Activated T-cell treated with anti-CD3 and anti-CD28 coated beads for 4 hours (primary cell): ENCODE results near the gene TMEM100.

Experiments
- DNase-seq: peaks from one replicate; pipeline ENCODE4 v3.0.0-alpha.2; 2020

The TMEM100 gene

DNA sequence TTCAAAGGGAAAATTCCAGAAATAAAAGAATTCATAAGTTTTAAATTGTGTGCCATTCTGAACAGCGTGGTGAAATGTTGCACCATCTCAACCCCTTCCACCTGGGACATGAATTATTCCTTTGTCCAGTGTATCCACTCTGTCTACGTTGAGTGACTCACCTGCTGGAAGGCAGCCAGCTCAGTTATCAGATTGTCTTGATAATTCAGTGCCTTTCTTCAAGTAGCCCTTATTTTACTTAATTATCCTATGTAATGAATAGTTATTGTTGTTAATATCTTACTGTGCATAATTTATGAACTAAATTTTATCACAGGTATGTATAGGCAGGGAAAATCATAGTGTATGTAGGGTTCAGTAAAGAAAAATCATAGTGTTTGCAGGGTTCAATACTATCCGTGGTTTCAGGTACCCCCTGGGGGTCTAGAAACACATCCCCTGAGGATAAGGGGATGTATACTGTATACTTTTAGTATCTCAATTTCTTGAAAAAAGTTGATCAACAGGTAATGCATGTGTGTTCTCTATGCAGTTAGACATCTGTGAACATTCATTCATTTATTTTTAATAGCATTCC, 20.5 kb upstream of the TMEM100 start:
- DNase-seq: no peak

GRCh38 chr17:55742272-55743102, 19.8 kb upstream of the TMEM100 start:
- no peak for DNase-seq

GRCh38 chr17:55741356-55741700, 18.7 kb upstream of the TMEM100 start:
- no peak for DNase-seq

DNA sequence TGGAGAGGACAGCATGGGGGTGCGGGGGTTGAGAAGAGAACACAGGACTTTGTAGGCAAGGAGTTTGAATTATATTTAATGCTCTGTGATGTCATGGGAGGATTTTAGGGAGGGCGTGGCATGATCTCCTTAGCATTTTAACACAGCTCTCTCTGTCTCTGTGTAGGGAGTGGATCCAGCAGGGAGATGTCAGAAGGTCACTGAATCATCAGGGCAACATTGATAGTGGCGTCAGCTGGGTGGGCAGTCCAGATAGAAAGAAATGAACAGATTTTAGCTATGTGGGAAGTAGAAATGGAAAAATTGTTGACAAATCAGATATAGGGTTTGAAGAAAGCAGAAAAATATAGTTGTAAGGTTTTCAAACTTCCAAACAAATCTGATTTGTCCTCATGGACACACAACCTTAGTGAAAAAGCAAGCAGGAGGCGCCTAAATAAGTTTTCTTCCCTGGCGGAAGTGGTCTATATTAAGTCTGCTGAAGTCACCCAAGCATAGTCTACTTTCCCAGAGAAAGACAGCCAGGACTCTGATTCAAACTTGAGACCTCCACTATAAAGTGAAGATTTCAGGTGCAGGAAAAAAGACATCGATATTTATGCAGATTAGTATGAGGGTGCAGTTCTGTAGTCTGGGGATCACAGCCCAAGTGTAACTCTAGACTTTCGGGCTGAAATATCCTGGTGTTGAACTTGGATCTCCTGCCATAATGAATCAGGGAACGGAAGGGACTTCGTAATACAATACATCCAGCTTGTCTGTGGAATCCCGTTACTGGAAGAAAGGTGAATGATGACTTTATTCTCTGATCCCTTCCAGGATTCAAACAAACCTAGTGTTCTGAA, 18.1 kb upstream of the TMEM100 start:
- no peak for DNase-seq

DNA sequence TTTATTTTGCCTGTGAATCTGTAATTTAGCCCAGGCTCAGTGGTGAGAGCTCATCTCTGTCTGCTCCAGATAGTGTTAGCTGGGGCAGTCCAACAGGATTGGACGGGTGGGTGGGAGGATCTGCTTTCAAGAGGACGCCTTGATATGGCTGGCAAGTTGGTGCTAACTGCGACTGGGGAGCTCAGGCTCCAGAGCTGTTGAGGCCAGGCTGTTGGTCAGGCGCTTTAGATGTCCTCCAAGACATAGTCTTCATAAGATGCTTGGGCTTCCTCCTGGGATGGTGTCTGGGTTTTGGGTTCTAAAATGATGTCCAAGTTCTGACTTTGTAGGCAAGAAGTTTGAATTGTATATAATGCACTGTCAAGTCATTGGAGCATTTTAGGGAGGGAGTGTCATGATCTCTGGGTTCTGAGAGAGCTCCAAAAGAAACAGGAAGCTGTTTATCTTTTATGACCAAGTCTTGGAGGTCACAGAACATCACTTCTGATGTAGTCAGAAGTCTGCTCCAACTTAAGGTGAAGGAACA, 15.4 kb upstream of the TMEM100 start:
- no peak for DNase-seq

- DNase-seq: peak; percentile 17
Measured at GRCh38 chr17:55735731-55736405, 13.2 kb upstream of the TMEM100 start.

GRCh38 chr17:55734128-55734781, 11.6 kb upstream of the TMEM100 start:
- no peak for DNase-seq

DNA sequence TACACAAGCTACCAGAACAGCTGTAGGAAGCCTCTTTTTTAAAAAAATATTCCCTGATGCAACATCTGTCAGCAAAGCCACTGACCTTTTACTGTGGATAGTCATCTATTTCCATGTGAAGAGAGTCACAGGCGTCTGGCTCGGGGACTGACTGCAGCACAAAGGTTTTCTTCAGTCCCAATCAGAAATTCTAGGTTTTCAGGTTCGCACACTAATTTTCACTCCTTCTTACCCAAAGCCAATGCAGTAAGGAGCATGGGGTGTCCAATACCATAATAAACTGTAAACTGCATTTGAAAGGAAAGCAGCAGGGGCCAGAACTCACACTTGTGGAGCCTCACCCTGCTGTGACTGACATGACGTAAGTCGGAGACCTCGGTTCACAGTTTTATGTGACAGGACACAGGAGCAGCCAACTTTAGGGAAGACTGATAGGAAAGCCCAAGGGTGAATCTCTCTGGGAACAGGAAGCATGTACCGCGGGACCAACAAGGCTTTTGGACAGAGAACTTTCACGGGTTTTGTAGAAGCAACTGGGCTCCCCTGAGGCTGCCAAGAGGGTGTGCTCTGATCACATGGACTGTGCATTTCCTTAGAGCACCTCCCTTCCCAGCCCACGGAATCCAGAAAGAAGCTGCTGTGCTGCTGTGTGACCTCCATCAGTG, 9.1 kb upstream of the TMEM100 start:
- DNase-seq: no peak

- DNase-seq: no peak
Measured at GRCh38 chr17:55730808-55731207, 8.1 kb upstream of the TMEM100 start.

GRCh38 chr17:55730380-55730779, 7.7 kb upstream of the TMEM100 start:
- no peak for DNase-seq

DNA sequence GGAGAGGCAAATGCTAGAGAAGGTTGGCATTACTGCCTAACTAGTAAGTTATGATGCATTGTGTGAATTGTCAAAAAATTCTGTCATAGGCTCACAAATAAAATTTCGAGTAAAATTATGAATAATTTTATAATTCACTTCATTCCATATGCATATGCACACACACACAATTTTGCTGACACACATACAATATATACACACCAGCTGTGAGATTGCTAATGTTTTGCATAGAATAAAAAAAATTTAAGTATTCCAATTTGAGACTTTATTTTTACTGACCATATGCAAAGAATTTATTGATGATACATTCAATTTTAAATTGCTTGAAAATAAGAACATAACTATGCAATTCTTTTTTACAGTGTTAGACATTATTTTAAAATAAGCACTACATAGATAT, 6.8 kb upstream of the TMEM100 start:
- DNase-seq: no peak

GRCh38 chr17:55728833-55729232, 6.2 kb upstream of the TMEM100 start:
- no peak for DNase-seq

- no peak for DNase-seq
Measured at GRCh38 chr17:55728361-55728760, 5.7 kb upstream of the TMEM100 start.

DNA sequence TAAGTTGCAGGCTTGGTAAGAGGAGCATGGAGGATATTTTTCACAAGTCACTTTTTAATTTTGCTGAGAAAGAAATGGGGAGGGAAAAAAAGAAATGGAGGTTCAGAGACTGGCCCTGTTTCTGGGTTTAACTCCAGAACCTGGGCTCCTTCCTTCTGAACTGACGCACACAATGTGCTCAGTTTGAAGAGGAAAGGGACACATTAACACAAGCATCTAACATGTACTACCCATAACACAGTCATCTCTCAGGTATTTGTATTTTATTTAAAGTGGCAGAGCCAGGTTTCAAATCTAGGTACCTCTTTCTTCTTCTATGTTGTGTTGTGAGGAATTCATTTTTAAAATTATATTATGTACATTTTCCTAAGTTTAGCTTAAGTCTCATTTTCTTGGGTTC, 5.3 kb upstream of the TMEM100 start:
- no peak for DNase-seq

DNA sequence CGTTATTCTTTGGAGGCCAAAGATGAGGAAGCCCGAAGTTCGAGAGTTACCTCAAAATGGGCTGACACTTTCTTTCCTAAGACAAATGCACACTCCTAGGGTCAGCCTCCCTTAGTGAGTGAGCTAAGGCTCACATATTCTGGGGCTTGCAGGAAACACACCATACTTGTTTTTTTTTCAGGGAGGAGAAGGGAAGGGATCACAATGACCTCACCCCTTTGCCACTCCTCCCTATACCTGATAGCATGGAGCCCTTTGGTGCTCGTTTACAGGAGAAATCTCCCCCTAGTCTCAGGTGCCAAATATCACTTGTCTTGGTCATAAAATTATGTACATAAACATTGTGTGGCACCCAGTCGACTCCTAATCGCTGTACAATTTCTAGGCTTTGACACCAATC, 4.6 kb upstream of the TMEM100 start:
- DNase-seq: no peak

DNA sequence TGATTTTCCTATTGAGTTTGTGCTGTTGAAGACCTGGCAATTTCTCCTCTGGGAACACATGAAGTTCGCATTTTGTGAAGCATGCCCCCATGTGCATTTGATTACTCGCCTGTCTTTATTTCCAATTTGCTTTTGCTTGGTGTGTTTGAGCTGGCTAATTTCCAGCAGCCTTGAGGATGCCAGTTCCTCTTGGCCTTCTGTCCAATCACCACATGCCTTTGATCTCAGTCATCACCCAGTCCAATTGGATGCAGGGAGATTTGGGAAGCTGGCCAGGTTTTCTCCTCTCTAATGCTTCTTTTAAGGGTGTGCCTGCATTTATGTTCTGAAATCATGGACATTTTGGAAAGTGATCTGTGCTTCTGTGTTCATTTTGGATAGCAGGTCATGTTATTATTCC, 3.8 kb upstream of the TMEM100 start:
- no peak for DNase-seq

DNA sequence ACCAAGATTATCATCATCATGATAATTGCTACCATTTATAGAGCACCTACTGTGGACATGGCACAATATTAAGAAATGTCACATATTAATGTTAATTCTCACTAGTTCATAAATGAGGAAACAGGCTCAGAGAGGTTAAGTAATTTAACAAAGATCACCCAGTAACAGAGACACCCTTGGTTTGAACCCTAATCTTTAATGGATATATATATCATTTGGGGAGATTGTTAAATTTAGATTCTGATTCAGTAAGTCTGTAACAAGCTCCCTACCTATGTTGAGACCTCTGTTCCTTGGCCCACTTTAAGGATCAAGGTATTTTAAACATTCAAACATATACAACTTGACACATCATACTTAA, 804 bp upstream of the TMEM100 start:
- no peak for DNase-seq

- DNase-seq: no peak
Measured at GRCh38 chr17:55722016-55722736, 488 bp downstream of the TMEM100 start.

GRCh38 chr17:55720919-55721836, 1.5 kb downstream of the TMEM100 start:
- DNase-seq: no peak
